NCI-H2107 treated with DMSO at 0.1 percent for 48 hours (cell line): ENCODE data around the gene MORF4L1.
"Not testable (repeated sequence)": the region's sequence is repeated elsewhere in the genome, so short reads cannot be mapped to it uniquely, and the experiment has no call there.

ENCODE experiments used
- DNase-seq: peaks from one replicate; lab custom pipeline; 2025; ENCODE audit not compliant: unreplicated experiment; lab: John Stamatoyannopoulos, UW

Gene MORF4L1

DNA sequence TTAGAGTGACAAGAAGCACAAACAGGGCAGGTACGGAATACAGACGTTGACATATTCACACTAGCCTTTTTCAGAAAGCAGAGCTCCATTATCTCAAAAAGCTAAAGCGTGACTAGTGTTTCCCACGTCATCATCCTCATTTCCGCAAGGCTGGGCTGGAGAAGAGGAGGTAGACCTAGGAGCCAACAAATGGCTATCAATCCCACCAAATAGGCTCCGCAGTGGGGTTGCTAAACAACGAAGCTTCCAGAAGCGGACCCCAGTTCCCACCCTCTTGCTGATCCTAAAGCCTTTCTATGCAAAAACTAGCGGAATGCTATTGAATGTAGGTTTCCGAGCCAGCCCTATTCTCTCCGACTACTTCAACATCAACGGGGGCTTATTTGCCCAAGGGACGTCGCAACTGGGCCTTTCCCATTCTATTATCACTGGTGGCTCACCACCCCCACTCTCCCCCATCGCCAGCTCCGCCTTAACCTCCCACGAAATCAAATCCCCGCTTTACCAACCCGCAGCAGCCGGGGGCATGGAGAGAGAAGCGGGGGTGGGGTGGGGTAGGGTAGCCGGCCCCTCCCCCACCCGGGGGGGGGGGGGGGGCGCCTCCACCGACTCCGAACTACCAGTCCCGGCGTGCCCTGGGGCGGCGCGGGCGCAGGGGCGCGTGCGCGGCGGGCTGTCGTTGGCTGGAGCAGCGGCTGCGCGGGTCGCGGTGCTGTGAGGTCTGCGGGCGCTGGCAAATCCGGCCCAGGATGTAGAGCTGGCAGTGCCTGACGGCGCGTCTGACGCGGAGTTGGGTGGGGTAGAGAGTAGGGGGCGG, at the start of gene MORF4L1:
Gene MORF4L1, plus strand, starts transcription at position 736 of the 817 bp plus-strand sequence. CDS start 128 bp downstream, outside the sequence.
- peak; percentile 58 for DNase-seq

- no peak for DNase-seq
These were observed 43.8 kb upstream of the MORF4L1 start for GRCh38 chr15:78828920-78829319.

- DNase-seq, result no peak
These were observed 42.0 kb upstream of the MORF4L1 start for GRCh38 chr15:78830514-78831228.

- no peak for DNase-seq
These were observed 41.2 kb upstream of the MORF4L1 start for GRCh38 chr15:78831229-78832207.

DNA sequence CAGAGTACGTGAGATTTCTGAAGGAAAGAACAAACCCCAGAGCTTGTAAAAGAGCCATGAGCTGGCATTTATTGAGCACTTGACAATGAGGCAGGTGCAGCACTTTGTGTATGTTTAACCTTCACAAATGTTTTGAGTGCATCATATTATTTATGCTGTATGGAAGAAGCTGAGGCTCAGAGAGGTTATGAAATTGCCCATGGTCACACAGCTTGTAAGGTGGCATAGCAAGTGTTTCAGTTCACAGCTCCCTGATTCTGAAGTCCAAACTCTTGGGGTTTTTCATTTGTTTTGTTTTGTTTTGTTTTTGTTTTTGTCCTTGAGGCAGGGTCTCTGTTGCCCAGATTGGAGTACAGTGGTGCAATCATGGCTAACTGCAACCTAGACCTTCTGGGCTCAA, 36.4 kb upstream of the MORF4L1 start:
- no peak for DNase-seq

DNA sequence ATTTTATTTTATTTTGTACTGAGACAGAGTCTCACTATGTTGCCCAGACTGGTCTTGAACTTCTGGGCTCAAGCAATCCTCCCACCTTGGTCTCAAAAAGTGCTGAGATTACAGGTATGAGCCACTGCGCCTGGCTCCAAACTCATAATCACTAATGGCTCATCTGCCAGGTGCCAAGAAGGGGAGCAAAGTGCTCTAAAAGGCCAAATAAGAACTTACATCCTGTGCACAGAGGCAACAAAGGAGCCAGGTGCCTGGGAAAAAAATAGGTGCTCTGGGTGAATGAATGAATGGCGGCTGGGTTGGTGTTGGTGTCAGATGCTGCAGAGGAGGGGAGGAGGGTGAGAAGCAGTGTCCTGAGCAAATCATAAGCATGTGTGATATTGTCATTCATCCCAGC, 35.6 kb upstream of the MORF4L1 start:
- no peak for DNase-seq

DNA sequence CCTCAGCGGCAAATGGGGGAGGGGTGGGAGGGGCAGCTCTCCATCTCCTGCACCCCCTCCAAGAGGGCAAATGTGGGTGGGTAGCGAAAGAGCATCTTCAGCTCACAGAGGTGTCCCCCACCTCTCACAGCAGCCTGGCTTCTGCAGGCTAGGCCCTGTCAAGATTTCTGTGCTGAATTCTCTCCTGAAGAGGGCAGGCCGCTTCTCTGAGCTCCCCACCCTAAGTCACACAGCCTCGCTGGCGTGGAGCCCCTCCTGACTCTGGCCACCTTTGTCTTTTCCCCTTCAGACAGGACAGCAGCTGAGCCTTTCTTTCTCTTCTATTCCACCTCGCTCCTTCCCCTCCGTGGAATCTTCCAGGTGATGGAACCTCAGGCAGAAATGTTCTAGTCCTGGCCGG, 35.1 kb upstream of the MORF4L1 start:
- no peak for DNase-seq

DNA sequence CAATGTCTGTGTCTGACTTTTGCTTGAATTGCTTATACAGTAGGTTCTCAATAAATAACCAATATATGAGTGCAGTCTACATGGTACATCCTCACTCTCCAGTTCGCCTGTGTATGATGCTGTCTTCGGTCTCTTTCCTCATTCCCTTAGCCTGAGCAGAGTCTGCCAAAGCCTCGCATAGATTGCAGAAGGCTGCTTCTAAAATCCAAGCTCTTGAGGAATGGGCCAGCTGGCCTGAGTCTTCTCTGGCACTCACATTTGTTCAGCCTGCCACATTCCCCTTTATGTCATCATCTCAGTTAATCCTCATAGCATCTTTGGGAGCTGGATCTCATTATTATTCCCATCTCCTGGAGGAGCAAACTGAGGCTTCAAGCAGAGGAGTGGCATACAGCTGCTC, 34.2 kb upstream of the MORF4L1 start:
- no peak for DNase-seq

- not testable (repeated sequence) for DNase-seq
These were observed 33.5 kb upstream of the MORF4L1 start for GRCh38 chr15:78839151-78839550.

DNA sequence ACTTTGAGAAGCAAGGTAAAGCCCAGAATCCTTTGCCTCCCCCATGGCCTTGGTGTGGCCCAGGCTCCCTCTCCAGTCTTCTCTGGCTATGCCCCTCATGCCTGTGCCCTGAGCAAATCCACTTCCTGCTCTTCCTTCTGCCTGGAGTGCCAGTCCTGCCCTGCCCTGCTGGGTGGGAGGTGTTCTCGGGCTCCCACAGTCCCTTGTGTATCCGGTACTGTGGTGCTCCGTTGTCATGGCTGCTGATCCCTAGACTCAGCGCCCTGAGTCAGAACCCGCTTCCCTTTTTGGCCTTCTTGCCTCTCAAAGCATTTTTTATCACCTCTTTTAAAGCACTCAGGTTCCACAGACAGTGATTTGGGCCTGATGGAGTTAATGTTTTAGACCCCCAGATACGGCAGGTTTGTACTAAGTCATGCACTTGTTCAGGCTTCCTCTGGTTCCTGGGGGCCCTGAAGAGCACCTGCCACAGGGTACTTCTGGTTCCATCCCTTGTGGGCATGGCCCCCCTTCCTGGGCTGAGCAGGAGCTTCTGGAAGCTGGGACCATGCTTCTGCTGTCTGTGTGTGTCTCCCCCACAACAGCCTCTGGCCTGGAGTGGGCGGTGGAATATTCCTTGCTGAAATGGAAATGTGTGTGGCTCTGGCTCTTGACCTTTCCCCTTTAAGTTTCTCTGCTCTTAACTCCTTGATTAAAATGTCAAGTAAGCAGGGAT, 31.9 kb upstream of the MORF4L1 start:
- DNase-seq, result no peak

- no peak for DNase-seq
These were observed 31.3 kb upstream of the MORF4L1 start for GRCh38 chr15:78841376-78841706.

- DNase-seq, result no peak
These were observed 30.8 kb upstream of the MORF4L1 start for GRCh38 chr15:78841891-78842290.

DNA sequence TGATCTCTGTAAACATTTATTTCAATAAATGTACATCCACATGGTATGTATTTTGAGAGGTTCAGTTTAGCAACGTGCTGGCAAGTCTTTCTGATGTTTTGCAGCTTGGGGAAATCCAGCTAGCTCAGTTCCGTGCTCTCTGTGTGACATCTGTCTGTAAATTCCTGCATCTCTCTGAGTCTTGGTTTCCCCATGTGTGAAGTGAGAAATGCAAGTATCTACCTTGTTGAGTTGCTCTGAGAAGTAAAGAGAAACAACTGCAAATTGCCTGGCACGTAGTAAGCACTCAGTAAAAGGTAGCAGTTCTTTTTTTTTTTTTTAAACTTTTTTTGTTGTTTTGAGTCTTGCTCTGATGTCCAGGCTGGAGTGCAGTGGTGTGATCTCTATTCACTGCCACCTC, 30.2 kb upstream of the MORF4L1 start:
- DNase-seq, result no peak

- not testable (repeated sequence) for DNase-seq
These were observed 25.8 kb upstream of the MORF4L1 start for GRCh38 chr15:78846906-78847305.

- not testable (repeated sequence) for DNase-seq
These were observed 25.2 kb upstream of the MORF4L1 start for GRCh38 chr15:78847387-78847906.

DNA sequence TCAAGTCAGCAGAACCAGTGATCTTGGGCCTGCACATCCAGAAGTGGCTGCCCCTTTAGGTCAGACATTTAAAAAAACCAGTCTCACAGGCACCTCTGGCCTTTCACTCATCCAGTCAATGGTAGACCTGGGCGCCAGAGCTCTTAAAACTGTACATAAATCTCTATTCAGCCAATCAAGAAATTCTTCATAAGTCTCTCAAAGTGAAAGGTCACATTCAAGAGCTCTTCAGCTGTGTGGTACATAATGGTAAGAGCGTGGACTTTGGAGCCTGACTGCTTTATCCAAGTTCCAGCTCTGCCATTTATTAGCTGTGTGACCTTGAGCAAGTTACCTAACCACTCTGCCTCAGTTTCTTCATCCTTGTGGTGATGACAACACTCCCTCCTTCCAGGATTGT, 22.3 kb upstream of the MORF4L1 start:
- DNase-seq, result no peak

GRCh38 chr15:78850941-78851755, 21.5 kb upstream of the MORF4L1 start:
- DNase-seq, result no peak

DNA sequence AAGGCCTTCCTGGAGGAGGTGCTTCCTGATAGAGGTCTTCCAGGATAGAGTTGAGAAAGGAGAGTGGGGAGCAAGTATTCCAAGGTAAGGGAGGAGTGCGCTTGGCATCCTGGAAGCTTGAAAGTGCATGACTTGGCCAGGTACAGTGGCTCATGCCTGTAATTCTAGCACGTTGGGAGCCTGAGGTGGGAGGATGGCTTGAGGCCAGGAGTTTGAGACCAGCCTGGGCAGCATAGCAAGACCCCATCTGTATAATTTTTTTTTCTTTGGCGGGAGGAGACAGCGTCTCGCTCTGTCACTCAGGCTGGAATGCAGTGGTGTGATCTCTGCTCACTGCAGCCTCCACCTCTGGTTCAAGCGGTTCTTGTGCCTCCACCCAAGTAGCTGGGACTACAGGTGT, 19.2 kb upstream of the MORF4L1 start:
- no peak for DNase-seq

DNA sequence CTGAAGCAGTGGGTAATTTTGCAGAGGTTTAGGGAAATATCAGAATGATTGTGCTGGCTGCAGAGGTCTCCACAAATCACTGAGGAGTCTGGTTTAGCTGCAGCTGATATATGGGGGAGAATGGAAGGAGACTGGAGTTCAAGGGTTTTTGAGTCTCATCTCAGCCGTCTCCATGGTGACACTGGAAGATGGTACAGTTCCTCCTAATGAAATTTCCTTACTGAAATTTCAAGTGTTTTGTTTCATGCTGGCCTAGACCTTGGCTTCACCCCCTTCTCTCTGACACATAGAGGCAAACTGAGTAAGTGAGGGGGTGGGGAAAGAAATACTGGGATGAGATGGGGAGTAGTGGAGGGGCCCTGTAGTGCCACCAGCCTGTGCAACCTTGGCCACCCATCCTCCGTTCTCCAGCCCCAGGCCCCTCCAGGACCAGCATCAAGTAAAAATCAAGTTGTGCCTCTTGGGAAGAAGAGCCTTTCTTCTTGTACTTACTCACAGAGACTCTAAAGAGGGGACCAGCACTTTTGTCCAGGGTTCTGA, 17.8 kb upstream of the MORF4L1 start:
- no peak for DNase-seq
